DND-41 (cell line): ENCODE measurements around the gene POLR1B.

Experiments used
- ATAC-seq: fragments of 200-7000 bp; cut with Tn5 transposase; 3 replicates; pipeline ENCODE4 v1.9.1; 2021; ENCODE audit warnings: low read depth; ENCODE audit not compliant: insufficient read depth
- DNase-seq: peaks from one replicate; pipeline ENCODE4 v3.0.0-alpha.2; 2020
- H2AFZ ChIP-seq: 2 replicates; pipeline ENCODE4 v1.6.0; 2012; ENCODE audit warnings: low read depth, low read length
- H3K27ac ChIP-seq: 2 replicates; pipeline ENCODE4 v1.5.1; 2012; ENCODE audit warnings: low read length, inconsistent platforms
- H3K27me3 ChIP-seq: fragments of 200-600 bp; sonication (generic); 2 replicates; pipeline ENCODE4 v1.6.0; 2012; ENCODE audit warnings: low read length, mild to moderate bottlenecking, inconsistent platforms; ENCODE audit not compliant: insufficient read depth, poor library complexity
- H3K36me3 ChIP-seq: 2 replicates; pipeline ENCODE4 v1.5.1; 2012; ENCODE audit warnings: low read length, inconsistent platforms; ENCODE audit not compliant: insufficient read depth
- H3K4me1 ChIP-seq: 2 replicates; pipeline ENCODE4 v1.5.1; 2012; ENCODE audit warnings: mild to moderate bottlenecking, low read length; ENCODE audit not compliant: insufficient read depth
- H3K4me2 ChIP-seq: 2 replicates; pipeline ENCODE4 v1.6.0; 2012; ENCODE audit warnings: mild to moderate bottlenecking, moderate library complexity, low read length, inconsistent platforms; ENCODE audit not compliant: insufficient read depth
- H3K4me3 ChIP-seq, 2 experiments: fragments of 200-600 bp in 1 of 2; shearing (Covaris generic) in 1 of 2; 2 replicates each; pipeline ENCODE4 v1.5.1; 2012 to 2016; ENCODE audit warnings: inconsistent platforms in 2 of 2, low read length in 2 of 2, mild to moderate bottlenecking in 2 of 2, low read depth in 1 of 2, moderate library complexity in 1 of 2
- H3K79me2 ChIP-seq: 2 replicates; pipeline ENCODE4 v1.6.0; 2012; ENCODE audit warnings: low read length, inconsistent platforms; ENCODE audit not compliant: insufficient read depth
- H3K9ac ChIP-seq: 2 replicates; pipeline ENCODE4 v1.6.0; 2012; ENCODE audit warnings: low read depth, mild to moderate bottlenecking, inconsistent platforms, low read length, moderate library complexity
- H3K9me3 ChIP-seq: 2 replicates; pipeline ENCODE4 v1.5.1; 2012; ENCODE audit warnings: low read length, moderate library complexity, mild to moderate bottlenecking, inconsistent platforms; ENCODE audit not compliant: insufficient read depth, severe bottlenecking
- H4K20me1 ChIP-seq: 2 replicates; pipeline ENCODE4 v1.6.0; 2012; ENCODE audit warnings: low read length; ENCODE audit not compliant: insufficient read depth
- EZH2 ChIP-seq: IDR thresholded peaks from 3 replicates; pipeline ENCODE4 v1.6.1; 2012; ENCODE audit warnings: borderline replicate concordance, low read depth, mild to moderate bottlenecking, moderate library complexity, low read length, inconsistent platforms; ENCODE audit not compliant: severe bottlenecking
- TF ChIP-seq, protein P1 (sequence below): IDR thresholded peaks from 2 replicates; pipeline ENCODE4 v1.5.1; 2012; ENCODE audit warnings: borderline replicate concordance, low read length, moderate library complexity, mild to moderate bottlenecking; ENCODE audit not compliant: poor library complexity, severe bottlenecking; ENCODE audit errors: extremely low read depth

Gene POLR1B

DNA sequence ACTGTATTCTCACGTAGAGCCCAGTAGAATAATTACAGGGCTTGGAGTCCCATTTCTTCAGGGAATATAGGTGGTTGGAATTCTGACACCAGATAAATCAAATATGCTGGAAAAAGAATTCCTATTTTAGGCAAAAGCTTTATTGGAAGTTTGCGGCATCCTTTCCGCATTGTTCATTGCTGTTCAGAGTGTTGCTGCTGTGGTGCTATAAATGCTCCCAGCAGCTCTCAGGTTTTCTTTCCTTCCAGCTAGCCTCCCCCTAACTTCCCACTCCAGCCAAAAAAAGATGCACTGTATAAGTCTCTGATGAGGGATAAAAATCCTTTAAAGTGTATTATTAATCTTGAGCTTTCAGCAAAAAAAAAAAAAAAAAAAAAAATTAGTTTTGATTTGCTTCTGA lies 25.5 kb upstream of the POLR1B start:
- H3K27ac ChIP-seq = no peak overlapping the region
- H3K9me3 ChIP-seq = peaks cover 9% of the 10 kb centered on the region
- H2AFZ ChIP-seq = no peak overlapping the region
- peaks cover 2% of the 10 kb centered on the region; the same call in 1 of the 2 replicates for H3K79me2 ChIP-seq
- no peak overlapping the region for H3K4me3 ChIP-seq
- H3K27me3 ChIP-seq = no peaks in the 10 kb centered on the region
- no peak for TF ChIP-seq EZH2
- TF ChIP-seq, protein P1, sequence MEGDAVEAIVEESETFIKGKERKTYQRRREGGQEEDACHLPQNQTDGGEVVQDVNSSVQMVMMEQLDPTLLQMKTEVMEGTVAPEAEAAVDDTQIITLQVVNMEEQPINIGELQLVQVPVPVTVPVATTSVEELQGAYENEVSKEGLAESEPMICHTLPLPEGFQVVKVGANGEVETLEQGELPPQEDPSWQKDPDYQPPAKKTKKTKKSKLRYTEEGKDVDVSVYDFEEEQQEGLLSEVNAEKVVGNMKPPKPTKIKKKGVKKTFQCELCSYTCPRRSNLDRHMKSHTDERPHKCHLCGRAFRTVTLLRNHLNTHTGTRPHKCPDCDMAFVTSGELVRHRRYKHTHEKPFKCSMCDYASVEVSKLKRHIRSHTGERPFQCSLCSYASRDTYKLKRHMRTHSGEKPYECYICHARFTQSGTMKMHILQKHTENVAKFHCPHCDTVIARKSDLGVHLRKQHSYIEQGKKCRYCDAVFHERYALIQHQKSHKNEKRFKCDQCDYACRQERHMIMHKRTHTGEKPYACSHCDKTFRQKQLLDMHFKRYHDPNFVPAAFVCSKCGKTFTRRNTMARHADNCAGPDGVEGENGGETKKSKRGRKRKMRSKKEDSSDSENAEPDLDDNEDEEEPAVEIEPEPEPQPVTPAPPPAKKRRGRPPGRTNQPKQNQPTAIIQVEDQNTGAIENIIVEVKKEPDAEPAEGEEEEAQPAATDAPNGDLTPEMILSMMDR = no peak
- peaks cover 78% of the 10 kb centered on the region for H3K36me3 ChIP-seq
- H3K9ac ChIP-seq = no peak overlapping the region
- H4K20me1 ChIP-seq = no peaks in the 10 kb centered on the region
- no peak overlapping the region for H3K4me2 ChIP-seq
- H3K4me1 ChIP-seq = no peaks in the 10 kb centered on the region
- ATAC-seq = no peak
- DNase-seq = no peak

DNA sequence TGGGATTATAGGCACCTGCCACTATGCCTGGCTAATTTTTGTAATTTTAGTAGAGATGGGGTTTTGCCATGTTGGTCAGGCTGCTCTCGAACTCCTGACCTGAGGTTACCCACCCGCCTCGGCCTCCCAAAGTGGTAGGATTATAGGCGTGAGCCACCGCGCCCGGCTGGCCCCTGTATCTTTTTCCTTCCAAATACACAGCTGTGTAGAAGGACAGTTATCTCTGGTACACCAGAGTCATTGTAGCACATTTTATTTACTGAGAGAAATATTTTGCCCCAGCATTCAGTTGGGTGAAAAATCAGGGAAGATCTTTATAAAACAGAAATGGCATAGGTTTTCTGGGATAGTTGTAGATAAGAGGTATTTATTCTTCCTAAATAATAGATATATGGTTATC lies 23.5 kb upstream of the POLR1B start:
- H3K4me2 ChIP-seq = no peak overlapping the region
- H3K9me3 ChIP-seq = peaks cover 8% of the 10 kb centered on the region
- no peak overlapping the region for H2AFZ ChIP-seq
- H4K20me1 ChIP-seq = no peaks in the 10 kb centered on the region
- no peak overlapping the region for H3K4me3 ChIP-seq
- H3K4me1 ChIP-seq = no peaks in the 10 kb centered on the region
- ATAC-seq (no peak), DNase-seq (no peak)
- H3K36me3 ChIP-seq = peaks cover 86% of the 10 kb centered on the region
- peaks cover 2% of the 10 kb centered on the region; the same call in 1 of the 2 replicates for H3K79me2 ChIP-seq
- no peak for TF ChIP-seq EZH2
- TF ChIP-seq, protein P1 = no peak
- H3K27me3 ChIP-seq = no peaks in the 10 kb centered on the region
- H3K27ac ChIP-seq = no peak overlapping the region
- no peak overlapping the region for H3K9ac ChIP-seq

DNA sequence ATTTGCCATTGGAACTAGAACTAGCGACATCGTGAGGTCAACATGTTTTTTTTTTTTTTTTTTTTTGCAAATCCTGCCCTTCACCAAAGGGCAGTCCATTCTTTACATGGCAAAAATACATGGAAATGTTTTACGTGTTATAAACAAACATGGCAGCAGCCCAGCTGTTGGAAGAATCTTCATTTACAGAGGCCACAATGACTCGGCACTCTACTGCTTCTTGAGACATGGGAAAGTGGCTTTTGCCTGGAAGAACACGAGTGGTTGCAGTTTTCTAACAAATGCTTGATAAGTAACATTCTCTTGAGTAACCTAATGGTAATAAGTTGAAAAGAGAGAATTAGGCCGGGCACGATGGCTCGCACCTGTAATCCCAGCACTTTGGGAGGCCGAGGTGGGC lies 22.8 kb upstream of the POLR1B start:
- peaks cover 5% of the 10 kb centered on the region for H3K9me3 ChIP-seq
- no peaks in the 10 kb centered on the region for H3K4me1 ChIP-seq
- H2AFZ ChIP-seq = no peak overlapping the region
- H3K4me3 ChIP-seq = no peak overlapping the region
- H3K36me3 ChIP-seq = peaks cover 80% of the 10 kb centered on the region
- DNase-seq (no peak), ATAC-seq (no peak)
- no peaks in the 10 kb centered on the region for H3K27me3 ChIP-seq
- H3K79me2 ChIP-seq = no peaks in the 10 kb centered on the region; the same call in 1 of the 2 replicates
- TF ChIP-seq, protein P1 = no peak
- H3K4me2 ChIP-seq = no peak overlapping the region
- no peak overlapping the region for H3K27ac ChIP-seq
- no peaks in the 10 kb centered on the region for H4K20me1 ChIP-seq
- no peak overlapping the region for H3K9ac ChIP-seq
